Mesodermal cell (in vitro differentiated cells): Measurements from ENCODE around the gene RANBP9.
A peak's percentile ranks its signal among the peaks of the same experiment; 100 is the strongest.

Experiments used
- H3K27ac ChIP-seq: 2 replicates; pipeline ENCODE4 v1.7.0; 2013; ENCODE audit warnings: mild to moderate bottlenecking, low read depth, low read length, moderate library complexity; ENCODE audit not compliant: severe bottlenecking
- H3K36me3 ChIP-seq: 2 replicates; pipeline ENCODE4 v1.7.1; 2013; ENCODE audit warnings: mild to moderate bottlenecking, low read length, moderate library complexity; ENCODE audit not compliant: control insufficient read depth, insufficient read depth
- H3K4me1 ChIP-seq: one replicate; pipeline ENCODE4 v1.7.1; 2013; ENCODE audit warnings: mild to moderate bottlenecking, low read length; ENCODE audit not compliant: insufficient read depth, control insufficient read depth, poor library complexity, severe bottlenecking
- H3K4me3 ChIP-seq: 2 replicates; pipeline ENCODE4 v1.7.0; 2013; ENCODE audit warnings: low read length, control low read depth, mild to moderate bottlenecking; ENCODE audit not compliant: insufficient read depth, poor library complexity, severe bottlenecking; ENCODE audit errors: extremely low read depth
- H3K9me3 ChIP-seq: 2 replicates; pipeline ENCODE4 v1.7.1; 2013; ENCODE audit warnings: mild to moderate bottlenecking, low read length, moderate library complexity; ENCODE audit not compliant: control insufficient read depth
- WGBS, 2 experiments: methylation state at CpG; one replicate each; pipeline ENCODE4 v1.1.5; 2013; ENCODE audit warnings: missing lambda C conversion rate in 2 of 2; ENCODE audit not compliant: insufficient coverage in 2 of 2; 5-methylcytosine and 5-hydroxymethylcytosine counted together

The RANBP9 gene

GRCh38 chr6:13730704-13731103, 19.1 kb upstream of the RANBP9 start:
- WGBS, 2 experiments: 84 to 95% methylated on average over 5 to 7 of the region's 7 CpGs
- no peak overlapping the region for H3K27ac ChIP-seq
- no peak overlapping the region for H3K4me3 ChIP-seq
- H3K4me1 ChIP-seq: peaks cover 5% of the 10 kb centered on the region
- no peaks in the 10 kb centered on the region for H3K9me3 ChIP-seq
- H3K36me3 ChIP-seq: no peaks in the 10 kb centered on the region

GRCh38 chr6:13729891-13730290, 18.3 kb upstream of the RANBP9 start:
- whole genome bisulfite sequencing, 2 experiments: 100% methylated on average over 1 of the region's 2 CpGs; no CpG with 5 or more reads in 1 of the 2 experiments
- Histone ChIP-seq H3K9me3 (no peaks in the 10 kb centered on the region), H3K4me3 (no peak overlapping the region), H3K36me3 (no peaks in the 10 kb centered on the region), H3K4me1 (peaks cover 7% of the 10 kb centered on the region), H3K27ac (no peak overlapping the region)

GRCh38 chr6:13725570-13725969, 13.9 kb upstream of the RANBP9 start:
- Histone ChIP-seq H3K36me3 (no peaks in the 10 kb centered on the region), H3K27ac (no peak overlapping the region), H3K9me3 (no peaks in the 10 kb centered on the region), H3K4me3 (no peak overlapping the region), H3K4me1 (peaks cover 3% of the 10 kb centered on the region)
- WGBS, 2 experiments: 79 to 81% methylated on average over 2 of the region's 2 CpGs

- WGBS, 2 experiments: 100% methylated on average over 1 to 3 of the region's 3 CpGs
- Histone ChIP-seq H3K36me3 (no peaks in the 10 kb centered on the region), H3K4me1 (peaks cover 3% of the 10 kb centered on the region), H3K27ac (no peak overlapping the region), H3K9me3 (no peaks in the 10 kb centered on the region), H3K4me3 (no peak overlapping the region)
Observed at GRCh38 chr6:13725052-13725451, 13.4 kb upstream of the RANBP9 start.

- 60 to 77% methylated on average over 1 to 4 of the region's 4 CpGs for whole genome bisulfite sequencing, 2 experiments
- Histone ChIP-seq H3K4me1 (peaks cover 3% of the 10 kb centered on the region), H3K4me3 (no peak overlapping the region), H3K27ac (no peak overlapping the region), H3K9me3 (no peaks in the 10 kb centered on the region), H3K36me3 (no peaks in the 10 kb centered on the region)
Observed at GRCh38 chr6:13724182-13724581, 12.5 kb upstream of the RANBP9 start.

- Histone ChIP-seq H3K36me3 (no peaks in the 10 kb centered on the region), H3K9me3 (no peaks in the 10 kb centered on the region), H3K27ac (no peak overlapping the region), H3K4me3 (no peak overlapping the region), H3K4me1 (peaks cover 3% of the 10 kb centered on the region)
- WGBS, 2 experiments: 94 to 95% methylated on average over 2 to 3 of the region's 5 CpGs
Observed at GRCh38 chr6:13722880-13723279, 11.2 kb upstream of the RANBP9 start.

GRCh38 chr6:13718123-13718458, 6.5 kb upstream of the RANBP9 start:
- no peaks in the 10 kb centered on the region for H3K4me1 ChIP-seq
- WGBS, 2 experiments: 80 to 100% methylated on average over 2 to 3 of the region's 5 CpGs
- no peak overlapping the region for H3K27ac ChIP-seq
- no peak overlapping the region for H3K4me3 ChIP-seq
- no peaks in the 10 kb centered on the region for H3K36me3 ChIP-seq
- peaks cover 9% of the 10 kb centered on the region for H3K9me3 ChIP-seq

- H3K4me3 ChIP-seq: no peak overlapping the region
- H3K36me3 ChIP-seq: no peaks in the 10 kb centered on the region
- H3K27ac ChIP-seq: no peak overlapping the region
- H3K9me3 ChIP-seq: peaks cover 9% of the 10 kb centered on the region
- no peaks in the 10 kb centered on the region for H3K4me1 ChIP-seq
- WGBS, 2 experiments: 91 to 93% methylated on average over 22 of the region's 22 CpGs
Observed at GRCh38 chr6:13716955-13717295, 5.3 kb upstream of the RANBP9 start.

- Histone ChIP-seq H3K4me3 (no peak overlapping the region), H3K27ac (no peak overlapping the region), H3K36me3 (no peaks in the 10 kb centered on the region), H3K9me3 (peaks cover 9% of the 10 kb centered on the region), H3K4me1 (no peaks in the 10 kb centered on the region)
- WGBS, 2 experiments: 92 to 96% methylated on average over 18 to 39 of the region's 39 CpGs
Observed at GRCh38 chr6:13716225-13716954, 4.8 kb upstream of the RANBP9 start.

GRCh38 chr6:13715444-13715883, 3.8 kb upstream of the RANBP9 start:
- Histone ChIP-seq H3K4me1 (no peaks in the 10 kb centered on the region), H3K9me3 (peaks cover 9% of the 10 kb centered on the region), H3K4me3 (no peak overlapping the region), H3K27ac (no peak overlapping the region), H3K36me3 (no peaks in the 10 kb centered on the region)
- WGBS, 2 experiments: 100% methylated on average over 1 of the region's 3 CpGs

- Histone ChIP-seq H3K36me3 (no peaks in the 10 kb centered on the region), H3K9me3 (peaks cover 9% of the 10 kb centered on the region), H3K4me1 (no peaks in the 10 kb centered on the region), H3K27ac (peak overlapping the region; percentile 92), H3K4me3 (peak overlapping the region; percentile 66)
- 39 to 40% methylated on average over 3 of the region's 4 CpGs for WGBS, 2 experiments
Observed at GRCh38 chr6:13712599-13712898, 914 bp upstream of the RANBP9 start.
